Hepatocyte (in vitro differentiated cells): Measurements from ENCODE around the gene PRSS56.

Experiments used
- EZH2 ChIP-seq: fragments of 200-600 bp; sonication (generic); IDR thresholded peaks from 2 replicates; pipeline ENCODE4 v1.6.1; 2016; ENCODE audit warnings: antibody characterized with exemption, mild to moderate bottlenecking, borderline replicate concordance
- TF ChIP-seq, protein P1 (sequence below): fragments of 200-600 bp; sonication (generic); IDR thresholded peaks from 2 replicates; pipeline ENCODE4 v1.5.1; 2016; ENCODE audit warnings: antibody characterized with exemption, mild to moderate bottlenecking; ENCODE audit not compliant: poor library complexity

DNA sequence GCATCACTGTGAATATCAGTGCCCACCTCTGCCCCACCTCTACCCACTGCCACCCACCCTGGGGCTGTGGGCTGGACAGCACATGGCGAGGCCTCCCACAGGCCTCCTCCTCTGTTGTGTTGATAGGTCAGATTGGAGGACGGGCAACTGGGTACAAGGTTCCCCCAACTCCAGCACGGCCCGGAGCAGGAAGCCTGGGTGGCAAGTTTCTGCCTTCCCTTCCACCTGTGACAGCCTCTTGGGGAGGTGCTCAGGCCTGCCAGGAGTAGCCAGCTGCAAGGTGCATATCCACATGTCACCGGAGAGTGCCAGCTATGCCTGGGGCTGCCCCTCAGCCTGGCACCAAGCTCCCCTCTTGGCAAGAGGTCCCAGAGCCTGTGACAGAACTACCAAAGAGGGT is 25.6 kb upstream of the PRSS56 start:
- TF ChIP-seq, protein P1, sequence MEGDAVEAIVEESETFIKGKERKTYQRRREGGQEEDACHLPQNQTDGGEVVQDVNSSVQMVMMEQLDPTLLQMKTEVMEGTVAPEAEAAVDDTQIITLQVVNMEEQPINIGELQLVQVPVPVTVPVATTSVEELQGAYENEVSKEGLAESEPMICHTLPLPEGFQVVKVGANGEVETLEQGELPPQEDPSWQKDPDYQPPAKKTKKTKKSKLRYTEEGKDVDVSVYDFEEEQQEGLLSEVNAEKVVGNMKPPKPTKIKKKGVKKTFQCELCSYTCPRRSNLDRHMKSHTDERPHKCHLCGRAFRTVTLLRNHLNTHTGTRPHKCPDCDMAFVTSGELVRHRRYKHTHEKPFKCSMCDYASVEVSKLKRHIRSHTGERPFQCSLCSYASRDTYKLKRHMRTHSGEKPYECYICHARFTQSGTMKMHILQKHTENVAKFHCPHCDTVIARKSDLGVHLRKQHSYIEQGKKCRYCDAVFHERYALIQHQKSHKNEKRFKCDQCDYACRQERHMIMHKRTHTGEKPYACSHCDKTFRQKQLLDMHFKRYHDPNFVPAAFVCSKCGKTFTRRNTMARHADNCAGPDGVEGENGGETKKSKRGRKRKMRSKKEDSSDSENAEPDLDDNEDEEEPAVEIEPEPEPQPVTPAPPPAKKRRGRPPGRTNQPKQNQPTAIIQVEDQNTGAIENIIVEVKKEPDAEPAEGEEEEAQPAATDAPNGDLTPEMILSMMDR = no peak
- TF ChIP-seq EZH2 = no peak
